Stimulated activated memory B cell treated with anti-CD40 and anti-IgM and Interleukin-4, amounts not matched to agents 10 μg/mL and 1 μg/mL and 100 μg/mL, for 72 hours (primary cell): ENCODE results near the gene SLC16A2.
A peak's percentile ranks its signal among the peaks of the same experiment; 100 is the strongest.

Experiments used
- ATAC-seq: fragments of 150-1000 bp; cut with Tn5 transposase; 2 replicates; pipeline ENCODE4 v1.10.0; 2021
- H3K27ac Mint-ChIP-seq: one replicate; pipeline ENCODE4 v1.8.0; 2022; ENCODE audit warnings: mild to moderate bottlenecking, mixed read lengths
- H3K27me3 Mint-ChIP-seq: one replicate; pipeline ENCODE4 v1.8.0; 2022; ENCODE audit warnings: mixed read lengths
- H3K36me3 Mint-ChIP-seq: one replicate; pipeline ENCODE4 v1.8.0; 2022; ENCODE audit warnings: mixed read lengths
- H3K4me1 Mint-ChIP-seq: one replicate; pipeline ENCODE4 v1.8.0; 2022; ENCODE audit warnings: mixed read lengths
- H3K4me3 Mint-ChIP-seq: one replicate; pipeline ENCODE4 v1.8.0; 2022; ENCODE audit warnings: mild to moderate bottlenecking, moderate library complexity, mixed read lengths
- H3K9me3 Mint-ChIP-seq: one replicate; pipeline ENCODE4 v1.8.0; 2022; ENCODE audit warnings: mixed read lengths

The SLC16A2 gene

DNA sequence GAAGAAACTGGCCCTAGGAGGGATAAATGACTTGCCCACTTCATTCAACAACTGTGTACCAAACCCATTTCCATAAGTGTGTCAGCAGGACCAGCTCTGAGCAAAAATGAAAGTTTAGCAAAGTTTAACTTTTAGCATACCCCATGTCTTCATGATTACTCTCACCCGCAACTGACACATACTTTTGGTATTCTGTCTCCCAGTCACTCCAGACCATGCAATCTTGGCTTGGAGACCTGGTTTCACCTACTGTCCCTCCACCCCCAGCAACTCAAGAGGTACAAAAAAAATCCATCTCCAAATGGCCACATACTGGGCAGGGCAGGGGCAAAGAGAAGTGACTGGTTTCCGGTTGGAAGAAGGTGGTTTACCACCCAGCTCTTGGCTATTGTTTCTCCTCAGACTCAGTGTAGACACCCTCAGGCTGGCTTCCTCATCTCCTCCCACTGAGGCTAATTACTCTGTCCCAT lies 113.3 kb downstream of the SLC16A2 start:
- peak; percentile 34 for ATAC-seq
- no peak overlapping the region for H3K27ac Mint-ChIP-seq
- peaks cover 18% of the 10 kb centered on the region for H3K4me1 Mint-ChIP-seq
- H3K36me3 Mint-ChIP-seq, result no peaks in the 10 kb centered on the region
- H3K27me3 Mint-ChIP-seq, result no peaks in the 10 kb centered on the region
- no peaks in the 10 kb centered on the region for H3K9me3 Mint-ChIP-seq
- H3K4me3 Mint-ChIP-seq, result no peak overlapping the region

DNA sequence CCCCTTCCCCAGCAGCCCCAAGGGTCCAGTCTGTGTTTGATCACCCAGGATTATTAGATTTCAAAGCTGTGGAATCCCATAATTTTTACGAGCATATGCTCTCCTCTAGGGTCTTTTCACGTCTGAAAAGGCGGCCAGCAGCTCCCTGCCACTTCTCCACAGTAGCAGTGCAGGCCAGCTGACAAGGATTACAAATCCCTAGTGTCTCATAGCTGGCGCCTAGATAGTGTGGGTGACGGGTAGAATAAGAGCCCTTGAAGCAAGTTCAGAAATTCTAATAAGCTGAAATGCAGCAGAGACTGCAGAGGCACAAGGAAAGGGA lies 113.8 kb downstream of the SLC16A2 start:
- no peaks in the 10 kb centered on the region for H3K36me3 Mint-ChIP-seq
- no peaks in the 10 kb centered on the region for H3K9me3 Mint-ChIP-seq
- H3K4me3 Mint-ChIP-seq, result no peak overlapping the region
- ATAC-seq, result no peak
- H3K4me1 Mint-ChIP-seq, result peaks cover 18% of the 10 kb centered on the region
- H3K27me3 Mint-ChIP-seq, result no peaks in the 10 kb centered on the region
- H3K27ac Mint-ChIP-seq, result peak overlapping the region; percentile 41

DNA sequence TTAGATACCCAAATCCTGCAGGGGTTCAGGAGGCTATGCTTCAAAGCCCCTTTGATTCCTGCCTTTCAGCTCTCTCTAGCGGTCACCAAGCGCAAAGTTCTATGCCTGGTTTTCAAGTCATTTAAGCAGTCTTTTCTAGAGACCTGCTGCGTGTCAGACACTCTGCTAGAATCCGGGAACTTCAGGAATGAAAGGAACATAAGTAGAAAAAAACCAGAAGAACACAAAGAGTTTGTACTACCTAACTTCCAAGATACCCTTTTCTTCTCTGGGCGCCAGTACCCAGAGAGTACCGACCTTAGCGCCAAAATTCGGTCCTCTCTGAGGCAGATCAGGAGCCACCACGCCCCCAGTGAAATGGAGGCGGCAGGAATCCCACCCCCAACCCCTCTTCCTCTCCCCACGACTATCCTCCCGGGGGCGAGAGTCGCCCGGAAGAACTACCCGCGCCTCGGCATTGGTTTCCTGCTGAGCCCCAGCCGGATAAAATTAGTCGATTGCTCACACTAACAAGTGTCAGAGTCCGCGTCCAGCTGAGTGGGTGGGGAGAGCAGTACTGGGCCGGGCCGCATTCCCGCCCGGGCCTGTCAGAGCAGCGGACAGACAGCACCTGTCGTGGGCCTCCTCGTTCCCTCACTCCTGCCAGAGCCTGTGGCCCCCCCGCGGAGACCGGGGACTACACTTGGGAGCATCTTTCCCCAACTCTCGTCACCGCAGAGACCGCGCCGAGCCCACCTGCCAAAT lies 114.3 kb downstream of the SLC16A2 start:
- peak overlapping the region; percentile 41 for H3K27ac Mint-ChIP-seq

DNA sequence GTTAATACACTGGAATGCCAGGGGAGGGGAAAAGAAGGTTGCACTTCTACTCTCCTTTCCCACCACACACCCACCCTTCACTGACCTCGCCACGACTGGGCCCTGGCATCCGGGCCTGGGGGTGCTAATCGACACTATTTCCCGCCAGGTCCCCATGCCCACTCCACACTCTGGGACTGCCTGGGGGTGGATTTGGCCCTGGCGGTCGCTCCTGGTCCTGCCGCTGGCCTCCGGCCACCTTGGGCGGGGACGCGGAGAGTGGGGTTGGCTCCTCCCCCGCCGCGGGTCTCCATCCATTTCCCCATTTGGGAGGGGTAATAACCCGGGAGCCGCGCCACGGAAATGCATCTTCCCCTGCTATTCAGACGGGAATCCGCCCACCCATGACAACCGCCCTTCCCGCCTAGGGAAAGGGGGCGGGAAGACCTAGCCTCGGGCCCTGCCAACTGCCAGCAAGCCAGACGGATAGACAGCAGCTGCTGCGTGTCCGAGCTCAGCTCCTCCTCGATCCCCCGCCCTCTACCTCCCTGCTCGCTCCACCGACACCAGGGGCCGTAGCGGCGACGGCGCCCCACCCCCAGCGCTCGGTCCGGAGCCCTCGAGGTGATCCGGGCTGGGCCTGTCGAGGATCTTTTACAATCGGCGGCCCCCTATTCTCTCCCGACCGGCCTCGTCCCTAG lies 115.0 kb downstream of the SLC16A2 start:
- no peaks in the 10 kb centered on the region for H3K27me3 Mint-ChIP-seq
- peaks cover 18% of the 10 kb centered on the region for H3K4me1 Mint-ChIP-seq
- H3K4me3 Mint-ChIP-seq, result peak overlapping the region; percentile 76
- no peaks in the 10 kb centered on the region for H3K36me3 Mint-ChIP-seq
- H3K27ac Mint-ChIP-seq, result peak overlapping the region; percentile 41
- no peaks in the 10 kb centered on the region for H3K9me3 Mint-ChIP-seq
- peak; percentile 68 for ATAC-seq

More for the DNA sequence above, 114.3 kb downstream of the SLC16A2 start:
- H3K4me3 Mint-ChIP-seq, result peak overlapping the region; percentile 76
- no peaks in the 10 kb centered on the region for H3K36me3 Mint-ChIP-seq
- peaks cover 18% of the 10 kb centered on the region for H3K4me1 Mint-ChIP-seq
- no peaks in the 10 kb centered on the region for H3K27me3 Mint-ChIP-seq
- peak; percentile 67 for ATAC-seq
- H3K9me3 Mint-ChIP-seq, result no peaks in the 10 kb centered on the region

DNA sequence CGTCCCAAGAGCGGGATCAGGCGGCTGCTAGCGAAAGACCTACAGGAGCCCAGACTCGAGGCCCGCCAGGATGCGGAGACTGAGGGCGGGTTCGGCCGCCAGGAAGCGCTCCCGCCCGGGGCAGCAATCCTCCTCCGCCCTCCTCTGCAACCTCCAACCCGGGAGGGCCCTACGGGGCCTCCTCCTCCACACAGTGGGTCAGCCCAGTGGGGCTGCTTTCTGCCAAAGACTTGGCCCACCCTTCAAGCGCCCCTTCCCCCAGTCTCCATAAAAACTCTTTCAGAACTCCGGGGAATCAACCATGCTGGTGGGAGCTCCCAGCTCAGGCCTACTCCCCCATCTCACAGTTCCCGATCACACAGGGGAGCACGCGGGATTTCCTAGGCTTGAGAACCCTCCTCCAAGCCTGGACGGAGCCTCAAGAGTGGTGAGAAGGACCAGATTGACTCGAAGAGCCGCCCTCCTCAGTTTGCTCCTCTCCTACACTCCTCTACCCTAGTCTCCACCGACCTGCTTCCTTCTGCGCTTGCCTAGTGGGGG lies 115.6 kb downstream of the SLC16A2 start:
- Mint-ChIP-seq H3K4me1 (peaks cover 18% of the 10 kb centered on the region), H3K36me3 (no peaks in the 10 kb centered on the region), H3K4me3 (peak overlapping the region; percentile 76), H3K27me3 (no peaks in the 10 kb centered on the region), H3K9me3 (no peaks in the 10 kb centered on the region), H3K27ac (peak overlapping the region; percentile 41)
- ATAC-seq, result peak; percentile 17

DNA sequence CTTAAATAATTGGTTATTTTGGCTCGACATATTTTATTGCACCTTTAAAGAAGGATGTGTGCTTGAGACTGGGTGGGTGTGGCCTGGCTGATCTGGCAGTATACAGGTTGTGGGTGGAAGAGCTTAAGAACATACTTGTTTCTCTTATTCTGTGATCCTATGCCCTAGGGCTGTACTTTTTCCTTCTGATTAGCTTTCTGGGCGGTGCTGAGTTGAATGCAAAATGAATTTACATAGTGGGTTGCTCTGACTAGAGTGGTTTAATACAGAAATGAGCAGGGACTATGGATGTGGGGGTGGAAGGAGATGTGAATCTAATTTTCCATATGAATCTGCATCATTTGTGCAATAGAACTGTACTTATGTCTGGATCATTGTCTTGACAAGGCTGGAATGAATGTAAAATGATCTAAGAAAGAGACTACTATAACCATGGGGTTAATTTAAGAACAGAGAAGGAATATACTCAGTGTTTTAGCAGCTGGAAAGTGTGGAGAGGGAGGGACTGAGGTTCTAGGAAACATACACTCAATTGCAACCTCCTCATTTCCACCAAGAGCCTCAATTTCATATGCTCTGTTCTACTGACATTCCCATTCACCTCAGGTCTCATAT lies 119.4 kb downstream of the SLC16A2 start:
- peaks cover 10% of the 10 kb centered on the region for H3K4me1 Mint-ChIP-seq
- no peaks in the 10 kb centered on the region for H3K9me3 Mint-ChIP-seq
- H3K27me3 Mint-ChIP-seq, result no peaks in the 10 kb centered on the region
- no peak for ATAC-seq
- no peaks in the 10 kb centered on the region for H3K36me3 Mint-ChIP-seq
- no peak overlapping the region for H3K4me3 Mint-ChIP-seq
- H3K27ac Mint-ChIP-seq, result no peak overlapping the region

DNA sequence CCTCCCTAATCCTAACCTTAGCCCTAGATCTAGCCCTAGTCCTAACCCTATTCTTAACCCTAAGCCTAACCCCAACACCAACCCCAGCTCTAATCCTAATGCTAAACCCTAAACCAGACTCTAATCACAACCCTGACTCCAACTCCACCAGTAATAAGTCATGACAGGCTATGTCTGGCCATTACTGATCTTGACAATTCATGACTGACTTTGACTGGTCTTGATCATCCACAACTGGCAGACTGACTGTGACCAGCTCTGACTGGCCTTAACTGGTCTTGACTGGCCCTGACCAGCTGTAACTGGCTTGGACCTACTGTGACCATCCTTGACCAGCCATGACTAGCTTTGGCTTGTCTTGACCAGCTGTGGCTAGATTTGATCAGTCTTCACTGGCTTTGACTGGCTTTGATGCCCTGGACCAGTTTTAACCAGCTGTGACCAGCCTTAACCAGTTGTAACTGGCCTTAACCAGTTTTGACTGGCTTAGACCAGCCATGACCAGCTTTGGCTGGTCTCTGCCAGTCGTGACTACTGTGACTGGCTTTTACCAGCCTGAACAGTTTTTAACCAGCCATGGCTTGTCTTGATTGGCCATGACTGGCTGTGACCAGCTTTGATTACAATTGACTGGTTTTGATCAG lies 124.7 kb downstream of the SLC16A2 start:
- Mint-ChIP-seq H3K4me1 (no peaks in the 10 kb centered on the region), H3K36me3 (no peaks in the 10 kb centered on the region), H3K27me3 (no peaks in the 10 kb centered on the region), H3K27ac (no peak overlapping the region), H3K9me3 (peaks cover 3% of the 10 kb centered on the region), H3K4me3 (no peak overlapping the region)
- no peak for ATAC-seq

DNA sequence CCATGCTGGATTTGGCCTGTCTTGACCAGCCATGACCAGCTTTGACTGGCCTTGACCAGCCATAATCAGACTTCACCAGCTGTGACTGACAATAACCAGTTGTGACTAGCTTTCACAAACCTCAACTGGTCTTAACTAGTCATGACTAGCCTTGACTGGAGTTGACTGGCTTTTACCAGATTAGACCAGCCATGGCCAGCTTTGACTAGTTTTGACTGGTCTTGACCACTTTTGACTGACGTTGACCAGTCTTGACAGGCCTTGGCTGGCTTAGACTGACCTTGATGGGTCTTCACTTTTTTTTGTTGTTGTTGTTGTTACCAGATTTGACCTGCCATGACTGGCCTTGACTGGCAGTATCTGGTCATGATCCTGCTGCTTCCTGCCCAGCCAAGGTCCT lies 125.7 kb downstream of the SLC16A2 start:
- Mint-ChIP-seq H3K9me3 (peaks cover 3% of the 10 kb centered on the region), H3K36me3 (no peaks in the 10 kb centered on the region), H3K4me1 (no peaks in the 10 kb centered on the region), H3K4me3 (no peak overlapping the region), H3K27me3 (no peaks in the 10 kb centered on the region), H3K27ac (no peak overlapping the region)
- ATAC-seq, result no peak

DNA sequence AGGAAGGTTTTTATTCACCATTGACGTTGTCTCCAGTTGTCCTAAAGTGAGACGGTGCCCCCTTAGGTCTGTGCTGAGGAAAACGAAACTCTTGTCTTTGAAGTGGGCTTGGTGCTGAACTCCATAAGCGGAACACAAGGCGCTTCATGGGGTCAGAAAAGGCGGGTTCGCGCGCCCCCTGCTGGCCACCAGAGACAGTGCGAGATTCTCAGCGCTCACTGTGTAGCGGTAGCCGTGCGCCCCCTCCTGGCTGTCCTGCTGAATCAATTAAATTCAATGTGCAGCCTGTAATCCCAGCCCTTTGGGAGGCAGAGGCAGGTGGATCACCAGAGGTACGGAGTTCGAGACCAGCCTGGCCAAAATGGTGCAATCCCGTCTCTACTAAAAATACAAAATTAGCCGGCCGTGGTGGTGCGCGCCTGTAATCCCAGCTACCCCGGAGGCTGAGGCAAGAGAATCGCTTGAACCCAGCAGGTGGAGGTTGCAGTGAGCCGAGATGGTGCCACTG lies 129.1 kb downstream of the SLC16A2 start:
- no peaks in the 10 kb centered on the region for H3K4me1 Mint-ChIP-seq
- no peak overlapping the region for H3K27ac Mint-ChIP-seq
- H3K36me3 Mint-ChIP-seq, result no peaks in the 10 kb centered on the region
- peak; percentile 89 for ATAC-seq
- no peaks in the 10 kb centered on the region for H3K27me3 Mint-ChIP-seq
- H3K4me3 Mint-ChIP-seq, result no peak overlapping the region
- H3K9me3 Mint-ChIP-seq, result peaks cover 3% of the 10 kb centered on the region

DNA sequence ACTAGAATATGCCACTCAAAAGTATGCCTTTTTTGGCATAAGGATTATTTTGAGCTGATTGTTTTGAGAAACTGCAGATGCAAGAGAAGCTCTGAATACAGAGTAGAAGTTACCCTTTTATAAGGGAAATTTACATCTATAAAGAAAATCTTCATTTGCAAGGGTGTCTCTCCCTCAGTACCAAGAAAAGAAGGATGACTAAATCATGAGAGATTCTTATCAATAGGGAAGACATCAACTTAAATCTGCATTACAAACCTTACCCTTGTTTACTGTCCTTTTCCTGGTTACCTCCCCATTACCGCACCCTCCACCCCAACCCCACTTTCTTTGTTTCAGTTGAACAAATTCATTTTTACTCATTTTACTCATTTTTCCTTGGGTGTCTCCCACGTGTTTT lies 130.6 kb downstream of the SLC16A2 start:
- Mint-ChIP-seq H3K27ac (no peak overlapping the region), H3K36me3 (no peaks in the 10 kb centered on the region), H3K4me1 (no peaks in the 10 kb centered on the region), H3K27me3 (no peaks in the 10 kb centered on the region), H3K4me3 (no peak overlapping the region), H3K9me3 (peaks cover 3% of the 10 kb centered on the region)
- ATAC-seq, result no peak

DNA sequence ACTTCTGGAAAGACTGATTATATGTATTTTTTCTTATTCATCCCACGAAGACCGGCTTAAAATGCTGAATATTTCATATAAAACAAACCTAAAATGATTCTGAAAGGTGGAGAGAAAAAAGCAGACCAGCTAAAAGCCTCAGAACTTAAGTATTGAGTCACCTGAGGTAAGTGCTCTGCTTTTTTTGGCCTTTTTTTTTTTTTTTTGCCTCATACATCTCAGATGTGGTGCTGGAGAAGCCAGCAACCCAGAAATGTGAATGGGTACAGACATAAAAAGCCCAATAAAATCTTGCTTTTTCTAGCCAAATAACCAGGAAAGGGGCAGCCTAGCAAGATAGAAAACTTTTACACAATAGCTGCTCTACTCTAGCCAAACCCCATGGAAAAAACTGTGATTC lies 136.1 kb downstream of the SLC16A2 start:
- H3K4me1 Mint-ChIP-seq, result no peaks in the 10 kb centered on the region
- ATAC-seq, result no peak
- H3K9me3 Mint-ChIP-seq, result no peaks in the 10 kb centered on the region

DNA sequence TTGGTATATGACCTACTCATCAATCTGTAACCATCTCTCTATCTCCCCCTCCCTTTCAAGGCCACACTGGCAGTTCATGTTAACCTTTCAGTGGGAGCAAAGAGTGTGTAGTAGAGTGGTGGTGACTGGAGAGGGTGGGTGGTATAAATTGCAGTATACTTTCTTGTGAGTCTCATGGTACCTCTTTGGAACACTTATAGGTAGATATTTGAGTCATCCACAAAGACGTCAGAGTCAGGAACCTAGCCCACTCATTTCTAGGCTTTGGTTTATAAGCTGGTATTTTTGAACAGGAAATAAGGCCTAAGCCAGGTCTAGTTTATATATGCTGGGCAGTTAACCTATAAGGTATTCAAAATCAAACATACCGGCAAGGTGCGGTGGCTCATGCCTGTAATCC lies 156.8 kb downstream of the SLC16A2 start:
- Mint-ChIP-seq H3K27ac (no peak overlapping the region), H3K36me3 (peaks cover 5% of the 10 kb centered on the region), H3K4me1 (no peaks in the 10 kb centered on the region), H3K27me3 (no peaks in the 10 kb centered on the region), H3K9me3 (no peaks in the 10 kb centered on the region), H3K4me3 (no peak overlapping the region)
- ATAC-seq, result no peak

More for the DNA sequence above, 136.1 kb downstream of the SLC16A2 start:
- H3K36me3 Mint-ChIP-seq, result no peaks in the 10 kb centered on the region
- no peaks in the 10 kb centered on the region for H3K27me3 Mint-ChIP-seq
- H3K27ac Mint-ChIP-seq, result no peak overlapping the region
- no peak overlapping the region for H3K4me3 Mint-ChIP-seq

DNA sequence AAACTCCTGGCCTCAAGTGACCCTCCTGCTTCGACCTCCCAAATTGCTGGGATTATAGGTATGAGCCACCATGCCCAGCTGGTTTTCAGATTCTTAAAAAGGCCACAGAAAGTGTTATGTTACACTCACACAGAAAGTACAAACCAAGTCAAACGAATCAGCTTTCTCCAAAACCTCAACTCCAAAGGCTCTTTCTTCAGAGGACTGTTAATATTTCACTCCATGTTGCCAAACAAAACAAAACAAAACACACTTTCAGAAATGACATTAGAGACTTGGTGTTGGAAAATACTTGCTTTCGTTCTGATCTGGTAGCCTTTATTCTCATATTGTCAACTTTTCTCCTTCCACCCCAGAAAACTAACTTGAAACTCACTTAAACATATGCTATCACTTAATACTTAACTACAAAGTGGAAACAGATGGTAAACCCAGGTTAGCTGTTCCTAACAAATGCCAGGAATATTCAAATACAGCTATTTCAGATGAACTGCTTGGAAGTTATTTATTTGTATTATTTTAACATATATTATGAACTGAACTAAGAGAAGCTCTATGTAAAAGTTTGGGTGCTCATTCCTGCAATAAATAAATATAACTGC lies 158.4 kb downstream of the SLC16A2 start:
- Mint-ChIP-seq H3K4me3 (no peak overlapping the region), H3K9me3 (no peaks in the 10 kb centered on the region), H3K36me3 (peaks cover 6% of the 10 kb centered on the region), H3K27me3 (no peaks in the 10 kb centered on the region), H3K27ac (no peak overlapping the region), H3K4me1 (no peaks in the 10 kb centered on the region)
- no peak for ATAC-seq
